Lower lobe of right lung (tissue), 2 donors: ENCODE measurements around the gene CDH22. TPM values are rescaled to one million over a fixed set of nuclear protein-coding genes. Genes with fewer than 3 reads are reported as not detected.

Source experiments
- ATAC-seq, 2 donors: fragments of 200-7000 bp; cut with Tn5 transposase; one replicate each; pipeline ENCODE4 v1.9.1; 2020 to 2022; ENCODE audit warnings: mild to moderate bottlenecking in 2 of 2, moderate library complexity in 2 of 2
- DNase-seq: peaks from one replicate; pipeline ENCODE4 v3.0.0-alpha.2; 2020
- H3K27ac ChIP-seq: fragments of 200-600 bp; one replicate; pipeline ENCODE4 v1.8.0; 2022
- H3K27me3 ChIP-seq: fragments of 200-600 bp; one replicate; pipeline ENCODE4 v1.8.0; 2022; ENCODE audit warnings: low read depth
- H3K36me3 ChIP-seq: fragments of 200-600 bp; one replicate; pipeline ENCODE4 v1.8.0; 2022; ENCODE audit warnings: mild to moderate bottlenecking
- H3K4me1 ChIP-seq: fragments of 200-600 bp; one replicate; pipeline ENCODE4 v1.8.0; 2022
- H3K4me3 ChIP-seq: fragments of 200-600 bp; one replicate; pipeline ENCODE4 v1.8.0; 2022; ENCODE audit warnings: mild to moderate bottlenecking
- H3K9me3 ChIP-seq: fragments of 200-600 bp; one replicate; pipeline ENCODE4 v1.8.0; 2022
- intact Hi-C: fragments of 100-400 bp; cut with DNase I; formaldehyde crosslinking; loops from one replicate; pipeline ENCODE4 v1.11.0; 2022
- total RNA-seq: library from RNA; stranded (reverse); fragmentation: NEBNext Ultra II Directional; extraction: Animal tissue kit (Norgen Biotek cat#: 25700); gene quantifications from one replicate; pipeline ENCODE4 v1.2.1, GENCODE V29; 2021
- TF ChIP-seq, protein P1 (sequence below): fragments of 200-600 bp; IDR thresholded peaks from one replicate; pipeline ENCODE4 v1.8.0; 2022; ENCODE audit warnings: antibody characterized with exemption, mild to moderate bottlenecking
- donor health status: DM: no; HTN: yes; CAD: no; lungs with severe emphysema.

The CDH22 gene
- total RNA-seq, 1 donor from 2014 or later, result 0.35 TPM

DNA sequence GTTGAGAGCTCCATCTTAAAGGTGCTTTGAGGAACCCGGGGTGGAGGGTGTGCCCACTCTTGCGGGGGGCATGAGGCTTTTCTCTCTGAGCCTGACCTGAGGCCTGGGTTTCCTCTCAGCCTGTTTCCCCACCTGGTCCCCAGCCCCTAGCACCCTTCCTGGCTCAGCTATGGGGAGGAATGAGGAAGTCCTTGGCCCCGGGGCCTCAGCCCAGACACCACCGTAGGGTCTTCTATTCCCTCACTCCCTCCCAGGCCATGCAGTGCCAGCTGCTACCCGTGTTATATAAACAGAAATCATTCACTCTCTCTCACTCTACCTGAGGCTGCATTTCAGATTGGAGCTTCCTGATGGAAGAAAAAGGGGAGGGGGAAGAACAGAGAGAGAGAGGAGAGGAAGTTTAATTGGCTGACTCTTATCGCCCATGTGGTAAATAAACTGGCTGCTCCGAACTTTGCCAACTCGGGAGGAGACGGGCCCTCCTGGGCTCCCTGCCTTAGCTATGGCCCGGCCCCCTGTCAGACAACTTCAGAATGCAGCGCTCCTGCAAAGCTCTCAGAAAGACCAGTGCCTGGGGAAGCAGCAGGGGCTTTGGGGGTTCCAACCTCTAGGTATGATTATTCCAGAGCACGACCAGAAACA, 2.8 kb downstream of the CDH22 start:
- Histone ChIP-seq H3K27ac (no peak overlapping the region), H3K9me3 (no peaks in the 10 kb centered on the region), H3K36me3 (no peaks in the 10 kb centered on the region), H3K27me3 (peaks cover 79% of the 10 kb centered on the region), H3K4me1 (peaks cover 11% of the 10 kb centered on the region), H3K4me3 (no peak overlapping the region)
- intact Hi-C loops, result no loop called here
- DNase-seq (no peak), ATAC-seq (no peak)
- TF ChIP-seq, protein P1, sequence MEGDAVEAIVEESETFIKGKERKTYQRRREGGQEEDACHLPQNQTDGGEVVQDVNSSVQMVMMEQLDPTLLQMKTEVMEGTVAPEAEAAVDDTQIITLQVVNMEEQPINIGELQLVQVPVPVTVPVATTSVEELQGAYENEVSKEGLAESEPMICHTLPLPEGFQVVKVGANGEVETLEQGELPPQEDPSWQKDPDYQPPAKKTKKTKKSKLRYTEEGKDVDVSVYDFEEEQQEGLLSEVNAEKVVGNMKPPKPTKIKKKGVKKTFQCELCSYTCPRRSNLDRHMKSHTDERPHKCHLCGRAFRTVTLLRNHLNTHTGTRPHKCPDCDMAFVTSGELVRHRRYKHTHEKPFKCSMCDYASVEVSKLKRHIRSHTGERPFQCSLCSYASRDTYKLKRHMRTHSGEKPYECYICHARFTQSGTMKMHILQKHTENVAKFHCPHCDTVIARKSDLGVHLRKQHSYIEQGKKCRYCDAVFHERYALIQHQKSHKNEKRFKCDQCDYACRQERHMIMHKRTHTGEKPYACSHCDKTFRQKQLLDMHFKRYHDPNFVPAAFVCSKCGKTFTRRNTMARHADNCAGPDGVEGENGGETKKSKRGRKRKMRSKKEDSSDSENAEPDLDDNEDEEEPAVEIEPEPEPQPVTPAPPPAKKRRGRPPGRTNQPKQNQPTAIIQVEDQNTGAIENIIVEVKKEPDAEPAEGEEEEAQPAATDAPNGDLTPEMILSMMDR, result no peak

DNA sequence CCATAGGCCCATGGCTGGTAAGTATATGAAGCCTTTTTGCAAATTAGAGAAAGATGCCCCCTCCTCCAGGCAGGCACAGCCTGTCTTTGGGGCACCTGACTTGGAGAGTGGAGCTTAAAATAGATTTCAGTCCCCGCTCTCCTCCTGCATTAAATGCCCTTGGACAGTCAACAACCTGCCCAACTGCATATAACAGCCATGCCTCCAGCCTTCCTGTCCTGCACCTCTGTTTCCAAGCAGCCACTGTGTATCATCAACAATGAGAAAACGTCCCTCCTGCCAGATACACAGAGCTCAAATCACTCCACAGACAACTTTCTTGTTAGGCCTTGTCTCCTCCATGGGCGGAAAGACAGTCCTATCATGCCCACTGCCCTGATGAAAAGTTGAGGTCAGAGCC, 3.4 kb downstream of the CDH22 start:
- ATAC-seq (no peak), DNase-seq (no peak)
- Histone ChIP-seq H3K36me3 (no peaks in the 10 kb centered on the region), H3K27ac (no peak overlapping the region), H3K9me3 (no peaks in the 10 kb centered on the region), H3K4me1 (peaks cover 11% of the 10 kb centered on the region), H3K27me3 (peaks cover 79% of the 10 kb centered on the region), H3K4me3 (no peak overlapping the region)
- intact Hi-C loops, result no loop called here
- TF ChIP-seq, protein P1, result no peak

DNA sequence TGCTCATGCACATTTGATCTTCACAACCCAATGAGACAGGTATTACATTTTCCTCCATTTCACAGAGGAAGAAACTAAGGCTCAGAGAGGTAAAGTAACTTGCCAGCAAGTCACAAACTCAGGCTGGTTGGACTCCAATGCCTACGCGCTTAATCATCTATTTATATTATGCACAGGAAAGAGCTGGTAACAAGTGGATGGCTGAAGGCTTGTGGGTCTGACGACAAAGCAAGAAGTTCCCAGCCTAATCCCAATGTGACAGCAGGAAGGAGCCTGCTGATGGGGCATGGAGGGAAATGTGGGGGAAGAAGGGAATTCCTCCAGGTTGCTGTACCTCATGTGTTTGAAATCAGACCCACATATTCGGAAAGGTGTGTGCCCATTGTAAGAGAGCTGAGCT, 3.9 kb downstream of the CDH22 start:
- ATAC-seq (no peak), DNase-seq (no peak)
- TF ChIP-seq, protein P1, result no peak
- H3K27me3 ChIP-seq, result peaks cover 78% of the 10 kb centered on the region
- no peak overlapping the region for H3K4me3 ChIP-seq
- H3K4me1 ChIP-seq, result peaks cover 11% of the 10 kb centered on the region
- H3K9me3 ChIP-seq, result no peaks in the 10 kb centered on the region
- H3K36me3 ChIP-seq, result no peaks in the 10 kb centered on the region
- intact Hi-C loops, result no loop called here
- H3K27ac ChIP-seq, result no peak overlapping the region

DNA sequence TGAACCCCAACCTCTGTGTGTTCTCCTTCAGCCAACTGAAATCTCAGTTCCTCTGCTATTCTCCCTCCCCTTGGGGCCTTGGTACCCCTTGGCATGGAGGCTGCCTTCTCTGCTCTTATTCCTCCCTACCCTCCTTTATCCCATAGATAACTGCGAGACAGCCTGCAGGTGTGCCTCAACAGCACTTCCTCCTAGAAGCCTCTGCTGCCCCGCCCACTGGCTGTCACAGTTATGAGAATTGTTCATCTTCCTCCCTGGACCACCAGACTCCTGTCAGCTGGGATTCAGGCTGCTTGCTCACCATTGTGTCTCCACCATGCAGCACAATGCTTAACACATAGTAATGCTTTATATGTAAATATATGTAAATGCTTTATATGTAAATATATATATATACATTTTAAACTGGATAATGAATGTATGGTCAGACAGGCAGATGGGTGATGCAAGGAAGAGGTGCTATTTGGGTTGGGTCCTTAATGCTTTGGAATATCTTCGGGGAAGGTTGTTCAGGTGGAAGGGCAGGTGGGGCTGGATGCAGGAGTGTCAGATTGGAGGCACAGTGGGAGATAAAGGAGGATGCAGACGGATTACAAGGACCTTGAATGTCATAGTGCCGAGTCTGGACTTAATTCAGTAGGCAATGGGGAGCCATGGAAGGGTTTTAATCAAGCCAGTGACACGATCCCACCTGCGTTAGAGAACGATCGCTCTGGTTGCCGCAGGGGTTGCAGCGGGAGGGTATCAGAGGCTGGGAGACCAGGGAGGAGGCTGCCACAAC, 4.9 kb downstream of the CDH22 start:
- Histone ChIP-seq H3K27me3 (peaks cover 73% of the 10 kb centered on the region), H3K9me3 (no peaks in the 10 kb centered on the region), H3K4me3 (no peak overlapping the region), H3K36me3 (no peaks in the 10 kb centered on the region), H3K27ac (no peak overlapping the region), H3K4me1 (peaks cover 11% of the 10 kb centered on the region)
- intact Hi-C loops, result no loop called here
- TF ChIP-seq, protein P1, result no peak
- ATAC-seq (no peak), DNase-seq (no peak)

DNA sequence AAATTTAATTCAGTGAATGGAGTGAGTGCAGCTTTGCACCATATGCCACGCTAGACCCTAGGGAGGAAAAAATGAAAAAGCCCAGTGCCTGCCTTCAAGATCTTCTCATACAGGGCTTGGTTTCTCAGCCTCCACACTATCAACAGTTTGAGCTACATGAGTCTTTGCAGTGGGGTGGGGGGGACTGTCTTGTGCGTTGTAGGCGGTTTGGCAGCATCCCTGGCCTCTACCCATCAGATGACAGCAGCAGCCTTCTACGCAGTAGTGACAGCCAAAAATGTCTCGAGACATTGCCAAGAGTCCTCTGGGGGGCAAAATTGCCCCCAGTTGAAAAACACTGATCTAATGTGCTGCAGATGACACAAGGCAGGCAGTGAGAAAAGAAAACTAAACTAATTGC, 6.2 kb downstream of the CDH22 start:
- Histone ChIP-seq H3K27ac (no peak overlapping the region), H3K4me3 (no peak overlapping the region), H3K27me3 (peaks cover 61% of the 10 kb centered on the region), H3K36me3 (no peaks in the 10 kb centered on the region), H3K9me3 (no peaks in the 10 kb centered on the region), H3K4me1 (peaks cover 3% of the 10 kb centered on the region)
- no peak for DNase-seq
- TF ChIP-seq, protein P1, result no peak
- ATAC-seq, result no peak
- intact Hi-C loops, result no loop called here
